Stimulated activated CD4-positive, alpha-beta T cell treated with anti-CD3 and anti-CD28 coated beads, Interleukin-4, amount 100 ng/mL, for 4 hours (primary cell): ENCODE measurements around the gene NDUFAF5.

Experiments used
- DNase-seq, 2 experiments: peaks; one replicate each; pipeline ENCODE4 v3.0.0-alpha.2; 2020

Gene NDUFAF5

DNA sequence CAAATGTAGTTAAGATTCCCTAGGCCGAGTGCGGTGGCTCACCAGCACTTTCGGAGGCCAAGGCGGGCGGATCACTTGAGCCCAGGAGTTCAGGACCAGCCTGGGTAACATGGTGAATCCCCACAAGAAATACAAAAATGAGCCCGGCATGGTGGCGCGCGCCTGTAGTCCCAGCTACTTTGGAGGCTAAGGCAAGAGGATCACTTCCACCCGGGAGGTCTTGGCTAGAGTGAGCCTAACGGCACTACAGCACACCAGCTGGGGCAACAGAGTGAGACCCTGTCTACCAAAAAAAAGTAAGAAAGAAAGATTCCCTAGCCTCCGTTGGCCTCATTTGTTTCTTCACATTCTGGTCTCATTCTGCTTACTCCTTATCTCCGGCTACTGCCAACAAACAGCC, 1.3 kb upstream of the NDUFAF5 start:
- no peak for DNase-seq

DNA sequence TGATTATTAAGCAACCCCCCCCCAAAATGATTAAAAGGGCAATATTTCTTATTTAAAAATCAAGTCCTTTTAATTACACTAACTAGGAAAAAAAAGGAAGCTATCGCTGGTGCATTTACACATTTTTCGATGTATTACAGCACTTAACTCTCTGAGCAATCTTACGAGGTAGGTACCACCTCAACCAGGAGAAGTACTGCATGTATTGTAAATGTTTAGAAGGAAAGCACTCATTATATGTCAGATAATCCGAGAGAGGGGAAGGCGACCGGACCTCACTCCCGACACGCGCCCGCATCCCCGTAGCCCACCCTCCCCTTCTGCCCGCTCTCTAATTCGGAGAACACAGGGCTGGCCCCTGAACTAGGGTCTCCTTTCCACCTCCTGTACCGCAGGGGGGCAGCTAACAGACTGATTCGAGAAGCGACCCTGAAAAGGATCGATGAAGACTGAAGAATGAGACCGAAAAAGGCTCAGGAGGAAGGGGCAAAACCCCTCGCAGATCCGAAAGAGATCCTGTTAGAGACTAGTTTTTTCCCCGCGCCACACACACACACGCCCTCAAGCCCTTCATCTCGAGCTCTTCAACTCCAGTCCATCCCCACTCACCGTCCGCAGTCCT, 446 bp upstream of the NDUFAF5 start:
- DNase-seq, result no peak

DNA sequence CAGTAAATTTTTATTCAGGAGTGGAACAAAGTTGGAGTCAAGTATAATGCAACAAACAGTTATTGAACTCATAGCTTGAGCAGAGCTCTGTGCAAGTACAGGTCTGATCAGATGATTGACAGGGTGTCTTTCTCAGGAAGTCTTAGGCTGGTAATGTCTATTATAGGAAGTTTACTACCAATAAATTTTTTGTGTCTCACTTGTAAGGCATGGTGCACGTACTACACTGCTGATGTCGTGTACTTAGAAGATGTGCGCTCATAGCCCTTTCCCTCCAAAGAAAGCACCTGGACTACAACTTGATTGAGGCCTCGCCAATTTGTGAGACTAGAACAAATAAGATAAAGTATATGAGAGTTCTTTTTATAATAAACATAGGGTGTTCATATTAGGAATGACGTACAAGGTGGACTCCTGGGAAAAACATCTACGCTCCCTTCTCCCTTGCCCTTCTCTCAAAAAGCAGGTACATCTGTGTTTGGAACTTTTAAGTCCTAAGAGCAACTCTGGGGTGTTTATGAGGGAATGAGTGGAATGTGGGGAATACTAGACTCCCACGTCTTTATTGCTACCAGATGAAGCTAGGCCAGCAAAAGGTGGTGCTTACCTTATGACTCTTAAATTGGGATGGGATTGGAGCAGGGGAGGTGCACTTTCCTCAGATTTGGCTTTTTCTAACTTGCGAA, 1.5 kb downstream of the NDUFAF5 start:
- DNase-seq, result no peak

DNA sequence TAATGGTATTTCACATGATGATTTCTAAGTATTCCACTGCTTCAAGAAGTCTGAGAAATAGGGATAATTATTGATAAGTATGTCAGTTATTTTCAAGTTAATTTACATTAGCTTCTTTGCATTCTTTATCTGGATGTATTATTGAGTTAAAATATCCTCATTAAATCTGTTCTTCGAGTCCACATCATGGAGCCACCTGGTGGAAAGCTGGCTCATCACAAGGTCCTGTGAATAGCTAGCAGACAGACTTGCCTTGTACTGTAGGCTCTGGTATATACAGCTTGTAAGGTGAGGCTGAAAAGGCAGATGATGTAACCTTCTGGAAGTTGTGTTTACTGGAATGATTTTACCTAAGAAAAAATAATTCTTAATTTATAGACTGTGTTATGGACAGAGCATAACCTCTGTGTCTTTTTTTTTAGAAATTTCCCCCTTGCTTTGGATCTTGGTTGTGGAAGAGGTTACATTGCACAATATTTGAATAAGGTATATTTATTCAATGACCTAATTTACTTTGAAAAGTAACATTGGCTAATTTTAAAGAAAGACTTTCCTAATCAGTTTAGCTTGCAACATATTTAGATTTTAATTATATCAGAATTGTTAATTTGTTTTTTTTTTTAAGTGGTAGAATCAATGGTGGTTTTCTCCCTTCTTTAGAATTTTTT, 3.5 kb downstream of the NDUFAF5 start:
- DNase-seq, result peak; percentile 11 to 32

DNA sequence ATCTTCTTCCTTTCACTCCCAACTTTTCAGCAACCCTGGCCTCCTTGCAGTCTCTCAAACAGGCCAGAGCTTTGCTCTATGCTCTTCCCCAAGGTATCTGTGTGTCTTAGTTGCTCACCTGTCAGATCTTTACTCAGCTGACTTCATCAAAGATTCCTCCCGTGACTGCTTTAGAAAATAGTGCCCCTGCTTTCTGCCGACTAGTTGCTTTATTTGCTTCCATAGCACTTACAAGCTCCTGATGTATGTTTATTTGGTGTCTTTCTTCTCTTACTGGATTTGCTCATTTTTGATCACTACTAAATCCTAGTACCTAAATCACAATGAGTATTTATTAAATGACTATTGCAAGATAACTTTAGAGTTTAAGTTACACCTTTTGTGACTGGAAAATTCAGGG, 5.9 kb downstream of the NDUFAF5 start:
- no peak for DNase-seq

DNA sequence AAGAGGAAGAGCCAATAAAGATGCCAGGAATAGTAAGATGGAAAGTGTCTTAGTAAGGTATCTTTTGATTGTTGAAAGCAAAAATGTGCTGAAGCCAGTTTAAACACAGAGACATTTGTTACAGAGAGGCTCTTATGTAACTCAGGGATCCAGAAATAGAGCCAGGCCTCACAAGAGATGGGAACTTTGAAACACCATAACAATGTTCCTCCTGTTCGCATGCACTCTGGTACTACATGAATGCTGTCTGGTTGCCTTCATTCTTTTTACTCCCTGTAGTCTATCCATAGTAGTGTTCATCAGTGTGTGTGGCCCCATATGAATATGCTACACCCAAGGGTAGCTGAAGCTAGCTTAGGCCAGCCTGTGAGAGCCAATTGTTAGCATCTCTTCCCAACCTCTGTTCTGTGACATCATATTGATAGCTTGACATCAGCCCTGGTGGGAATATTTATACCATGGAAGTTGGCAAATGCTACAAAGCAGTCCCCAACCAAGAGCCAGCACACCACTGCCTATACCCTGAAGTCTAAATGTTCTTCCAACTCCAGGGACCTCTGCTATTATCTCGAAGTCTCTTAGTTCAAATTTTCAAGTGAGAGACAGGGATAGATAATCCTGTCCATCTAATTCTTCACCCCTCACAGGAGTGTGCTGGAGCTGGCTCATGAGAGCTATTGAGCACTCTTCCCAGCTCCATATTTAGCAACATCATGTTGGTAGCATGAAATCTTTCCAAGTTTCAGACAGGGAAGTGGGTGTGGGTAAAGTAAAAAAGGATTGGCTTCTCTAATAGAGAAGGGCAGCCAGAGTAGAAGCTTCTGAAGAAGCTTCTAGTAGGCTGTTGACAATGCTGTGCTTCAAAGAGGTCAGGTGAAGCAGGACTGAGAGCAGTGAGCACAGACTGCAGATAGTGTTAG, 7.0 kb downstream of the NDUFAF5 start:
- DNase-seq, result no peak

DNA sequence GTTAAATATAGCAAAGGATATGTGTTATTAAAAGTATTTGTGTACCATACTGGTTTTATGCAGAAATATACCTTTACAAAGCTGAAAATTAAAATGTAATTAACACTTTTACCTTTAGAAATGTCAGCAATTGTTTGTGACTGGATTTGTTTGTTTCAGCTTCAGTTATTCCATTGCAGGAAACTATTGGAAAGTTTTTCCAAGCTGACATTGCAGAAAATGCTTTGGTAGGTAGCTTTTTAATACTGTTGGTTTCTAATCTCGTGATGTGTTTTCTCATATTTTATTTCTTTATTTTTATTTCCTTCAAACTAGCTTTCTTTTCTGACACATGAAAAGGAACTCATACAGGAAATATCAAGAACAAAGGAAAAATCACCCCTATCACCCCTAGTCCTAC, 8.2 kb downstream of the NDUFAF5 start:
- no peak for DNase-seq

DNA sequence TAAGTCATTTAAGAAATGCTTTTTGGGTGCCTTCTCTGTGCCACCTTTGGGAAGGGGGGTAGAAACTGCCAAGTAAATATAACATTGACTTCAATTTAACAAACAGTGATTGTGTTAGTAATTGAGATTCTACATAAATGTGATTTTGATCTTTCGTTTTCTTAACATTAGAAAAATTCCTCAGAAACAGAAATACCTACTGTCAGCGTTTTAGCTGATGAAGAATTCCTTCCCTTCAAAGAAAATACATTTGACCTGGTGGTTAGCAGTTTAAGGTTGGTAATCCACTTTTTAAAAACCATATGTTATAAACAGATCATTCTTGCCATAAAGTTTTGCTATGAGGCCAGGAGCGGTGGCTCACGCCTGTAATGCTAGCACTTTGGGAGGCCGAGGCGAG, 9.8 kb downstream of the NDUFAF5 start:
- DNase-seq, result no peak

DNA sequence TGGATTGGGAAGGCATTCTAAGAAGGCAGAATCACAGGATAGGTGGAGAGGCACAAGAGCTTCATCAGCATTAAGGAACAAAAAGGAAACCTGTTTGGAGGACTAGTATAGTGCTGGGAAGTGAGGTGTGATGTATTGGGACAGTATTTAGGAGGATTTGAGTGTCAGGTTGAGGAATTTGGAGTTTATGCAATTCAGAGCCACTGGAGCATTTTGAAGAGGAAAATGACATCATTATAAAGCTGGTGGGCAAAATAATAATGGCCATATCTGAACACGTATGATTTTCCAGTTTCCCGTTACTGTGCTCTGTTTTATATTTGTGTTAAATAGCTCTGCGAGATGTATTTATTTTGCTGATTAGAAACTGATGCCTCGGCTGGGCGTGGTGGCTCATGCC, 14.2 kb downstream of the NDUFAF5 start:
- no peak for DNase-seq

DNA sequence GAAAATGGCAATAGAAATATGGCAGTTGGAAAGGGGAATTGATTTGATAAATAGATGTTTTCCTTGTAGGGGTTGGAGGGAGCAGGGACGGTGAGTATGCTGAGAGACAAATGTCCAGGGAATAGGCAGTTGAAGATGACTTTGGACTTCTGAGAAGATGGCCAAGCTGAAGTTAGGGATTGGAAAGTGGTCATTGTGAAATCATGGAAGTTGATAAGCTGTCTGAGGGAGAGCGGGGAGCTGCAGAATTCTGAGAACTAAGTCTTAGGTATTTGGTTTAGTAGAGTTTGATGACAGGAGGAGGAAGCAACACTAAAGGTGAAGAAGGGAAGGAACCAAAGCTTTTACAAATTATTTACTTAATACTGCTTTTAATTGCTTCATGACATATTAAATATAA, 15.1 kb downstream of the NDUFAF5 start:
- DNase-seq, result no peak

DNA sequence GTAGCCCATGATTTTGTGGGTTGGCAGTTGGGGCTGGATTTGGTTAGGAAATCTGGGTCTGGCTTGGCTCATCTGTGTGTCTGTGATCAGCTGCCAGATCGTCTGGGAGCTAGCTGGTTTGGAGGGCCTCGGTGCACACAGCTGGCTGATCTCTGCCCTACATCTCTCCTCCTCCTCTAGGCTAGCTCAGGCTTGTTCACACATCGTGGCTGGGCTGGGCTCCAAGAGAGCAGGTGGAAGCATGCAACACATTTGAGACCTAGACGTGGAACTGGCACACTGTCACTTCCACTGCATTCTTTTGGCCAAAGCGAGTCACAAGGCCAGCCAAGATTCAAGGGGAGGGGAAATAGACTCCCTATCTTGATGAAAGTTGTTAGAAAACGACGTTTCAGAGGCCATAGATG, 15.9 kb downstream of the NDUFAF5 start:
- no peak for DNase-seq

DNA sequence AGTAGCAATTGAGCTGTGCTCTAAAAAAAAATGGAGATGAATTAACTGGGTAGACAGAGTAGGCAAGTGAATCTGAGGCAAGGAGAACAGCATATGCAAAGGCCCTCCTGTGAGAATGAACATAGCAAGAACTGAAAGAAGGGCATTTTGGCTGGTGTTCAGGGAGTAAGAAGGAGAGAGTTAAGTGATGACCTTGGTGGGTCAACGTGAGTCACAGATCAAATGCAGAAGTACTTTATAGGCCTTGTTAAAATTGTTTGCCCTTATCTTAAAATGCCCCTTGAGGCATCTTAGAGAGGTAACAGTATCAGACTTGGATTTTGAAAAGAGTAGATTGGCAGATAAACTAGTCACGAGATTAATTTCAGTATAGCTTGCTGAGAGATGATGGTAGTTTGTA, 24.5 kb downstream of the NDUFAF5 start:
- no peak for DNase-seq

DNA sequence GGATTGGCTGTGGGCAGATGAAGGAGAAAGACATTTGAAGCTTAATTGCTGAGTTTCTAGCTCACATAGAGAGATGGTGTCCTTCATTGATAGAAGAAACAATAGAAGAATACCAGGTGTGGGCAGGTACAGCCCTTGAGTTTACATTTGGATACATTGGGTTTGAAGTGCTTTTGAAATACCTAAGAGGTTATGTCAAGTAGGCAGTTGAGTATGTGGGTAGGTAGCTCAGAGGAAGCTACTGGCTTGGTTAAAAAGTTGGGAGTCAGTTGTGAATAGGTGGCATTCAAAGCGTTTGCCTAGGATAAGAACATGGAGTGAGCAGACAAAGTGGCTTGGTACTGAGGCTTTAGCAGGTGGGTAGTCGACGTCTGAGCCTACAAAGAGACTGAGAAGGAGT, 25.0 kb downstream of the NDUFAF5 start:
- no peak for DNase-seq

DNA sequence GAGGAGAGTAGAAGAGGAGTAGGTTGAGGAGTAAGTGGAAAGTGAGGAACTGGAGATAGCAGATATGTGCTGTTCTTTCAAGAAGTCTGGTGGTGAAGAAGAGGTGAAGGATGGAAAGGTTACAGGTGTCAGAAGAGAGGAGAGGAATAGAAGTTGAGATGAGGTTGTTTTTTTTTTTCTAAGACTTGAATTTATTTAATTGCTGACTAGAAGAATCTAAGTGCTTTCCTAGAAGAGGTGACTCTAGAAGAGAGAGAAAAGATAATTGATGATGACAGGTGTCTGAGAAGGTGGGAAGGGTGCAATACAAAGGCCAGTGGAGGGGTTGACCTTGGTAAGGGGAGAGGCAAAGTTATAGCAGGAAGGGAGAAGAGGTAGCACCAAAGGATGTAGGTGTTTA, 25.6 kb downstream of the NDUFAF5 start:
- no peak for DNase-seq

DNA sequence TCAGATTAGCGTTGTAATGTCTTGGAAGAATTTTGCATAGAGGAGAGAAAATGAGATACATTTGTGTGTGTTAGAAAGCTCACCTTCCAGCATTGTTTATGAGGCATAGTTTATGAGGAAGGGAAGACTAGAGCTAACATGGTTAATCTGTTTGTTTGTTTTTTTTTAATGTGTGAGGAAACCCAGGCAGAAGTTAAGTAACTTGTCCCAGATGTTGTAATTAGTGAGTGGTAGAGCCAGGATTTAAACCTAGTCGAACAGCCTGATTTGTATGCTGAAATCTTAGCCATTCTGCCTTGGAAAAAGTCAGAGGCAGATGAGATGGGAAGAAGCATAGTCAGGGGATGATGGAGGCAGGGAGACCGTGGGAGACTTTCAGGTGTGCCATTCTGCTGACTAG, 29.1 kb downstream of the NDUFAF5 start:
- no peak for DNase-seq

DNA sequence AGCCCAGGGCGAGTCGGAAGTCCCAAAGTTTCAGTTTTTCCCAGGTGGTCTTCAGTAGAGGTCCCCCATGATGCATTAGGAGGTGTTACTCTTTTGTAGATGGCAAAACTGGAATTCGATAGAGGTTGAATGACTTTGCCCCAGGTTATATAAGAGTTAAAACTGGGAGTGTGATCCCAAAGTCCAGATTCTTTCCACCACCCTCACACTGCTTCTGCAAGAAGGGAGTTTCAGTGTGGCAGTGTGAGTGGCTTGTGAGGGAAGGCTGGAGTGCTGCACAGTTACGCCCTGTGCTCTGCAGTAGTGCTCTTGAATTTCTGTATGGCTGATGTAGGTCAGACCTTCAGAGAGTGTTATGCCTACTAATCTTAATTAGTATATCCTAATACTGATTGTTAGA, 29.8 kb downstream of the NDUFAF5 start:
- no peak for DNase-seq

DNA sequence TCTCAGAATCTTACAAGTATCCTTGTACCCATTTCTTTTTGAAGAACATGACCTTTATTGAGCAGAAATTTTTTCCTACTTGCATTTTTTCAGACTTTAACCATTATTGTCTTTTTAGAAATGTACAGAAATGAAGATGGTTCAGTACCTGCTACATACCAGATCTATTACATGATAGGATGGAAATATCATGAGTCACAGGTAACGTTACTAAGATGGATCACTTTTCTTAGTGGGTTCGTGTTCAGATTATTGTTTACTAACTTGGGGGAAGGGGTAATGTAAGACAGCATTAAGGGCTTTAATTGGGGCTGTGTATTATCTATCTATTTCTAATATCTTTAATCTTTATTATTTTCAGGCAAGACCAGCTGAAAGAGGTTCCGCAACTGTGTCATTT, 31.9 kb downstream of the NDUFAF5 start:
- DNase-seq, result no peak

DNA sequence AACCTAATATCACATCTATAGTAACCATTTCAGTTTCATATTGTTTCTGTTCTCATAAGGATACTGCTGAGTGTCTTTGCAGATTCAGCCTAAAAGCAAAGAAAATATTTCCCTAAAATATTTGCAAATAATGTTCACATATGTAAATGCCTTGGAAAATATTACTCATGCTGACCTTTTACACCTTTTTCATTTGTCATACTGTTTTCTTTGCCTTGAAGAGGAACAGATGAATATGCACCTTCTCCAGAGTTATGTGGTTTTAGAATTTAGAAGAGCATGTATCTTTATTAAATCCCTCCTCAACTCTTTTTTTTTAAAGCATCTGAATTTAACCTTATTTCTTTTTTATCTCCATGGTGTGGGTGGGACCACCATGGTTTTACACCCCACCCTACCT, 32.5 kb downstream of the NDUFAF5 start:
- no peak for DNase-seq

DNA sequence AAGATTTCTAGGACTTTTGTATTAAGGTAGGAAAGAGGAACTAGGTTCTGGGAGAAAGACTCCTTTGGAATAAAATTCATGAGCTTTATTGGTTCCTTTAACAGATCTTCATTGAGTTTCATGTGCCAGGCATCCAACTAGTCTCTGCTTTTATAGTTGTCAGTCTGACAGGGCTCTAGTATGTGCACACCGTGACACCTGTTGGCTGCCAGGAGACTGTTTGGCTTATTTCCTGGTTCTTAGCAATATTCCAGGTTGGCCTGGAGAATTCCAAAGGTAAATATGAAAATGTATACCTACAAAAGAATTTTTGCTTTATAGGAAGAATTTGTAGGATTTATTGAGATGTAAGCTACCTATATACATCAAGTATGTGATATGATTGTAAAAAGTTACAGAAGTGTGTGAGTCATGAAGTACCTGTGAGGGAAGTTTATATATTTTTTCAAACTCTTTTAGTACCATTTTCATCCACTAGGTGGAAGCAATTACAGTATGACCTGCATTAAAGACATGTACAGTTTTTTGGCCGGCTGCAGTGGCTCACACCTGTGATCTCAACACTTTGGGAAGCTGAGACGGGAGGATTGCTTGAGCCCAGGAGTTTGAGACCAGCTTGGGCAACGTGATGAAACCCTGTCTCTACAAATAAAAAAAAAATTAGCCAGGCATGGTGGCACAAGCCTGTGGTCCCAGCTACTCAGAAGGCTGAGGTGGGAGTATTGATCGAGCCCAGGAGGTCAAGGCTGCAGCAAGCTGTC, 35.2 kb downstream of the NDUFAF5 start:
- DNase-seq, result no peak

DNA sequence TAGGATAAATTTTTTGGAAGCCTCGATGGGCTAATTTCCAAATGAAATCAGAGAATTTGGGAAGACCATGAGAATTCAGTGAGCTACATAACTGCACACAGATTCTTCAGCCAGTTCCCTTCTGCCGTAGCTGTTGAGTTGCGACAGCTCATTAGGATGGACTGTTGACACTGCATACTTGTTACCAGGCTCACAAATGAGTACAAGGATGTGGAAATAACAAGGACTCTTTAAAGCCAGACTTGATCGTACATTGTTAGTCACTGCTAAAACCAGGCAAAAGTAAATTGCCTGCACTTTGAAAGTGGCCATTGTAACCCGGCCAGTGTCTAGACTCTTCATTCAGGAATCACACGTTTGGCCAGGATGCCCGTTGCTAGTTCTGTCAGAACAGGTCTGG, 37.0 kb downstream of the NDUFAF5 start:
- no peak for DNase-seq

DNA sequence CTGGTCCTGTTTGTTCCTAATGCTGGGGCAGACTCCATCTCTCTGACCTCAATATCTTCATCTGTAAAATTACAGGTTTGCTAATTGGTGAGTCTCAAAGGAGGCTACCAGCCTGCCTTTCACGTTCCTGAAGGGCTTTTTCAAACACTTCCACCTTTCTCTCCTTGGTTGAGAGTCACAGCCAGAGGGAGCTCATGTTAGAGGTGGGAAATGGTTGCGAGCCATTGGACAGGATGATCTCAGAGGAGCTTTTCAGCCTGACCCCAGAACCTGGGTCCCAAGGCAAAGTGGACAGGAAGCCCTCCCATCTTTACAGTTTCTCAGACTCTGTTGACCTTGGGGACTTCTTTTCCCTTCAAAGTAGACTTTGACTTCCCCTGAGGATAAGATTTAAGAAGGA, 37.6 kb downstream of the NDUFAF5 start:
- DNase-seq, result no peak

DNA sequence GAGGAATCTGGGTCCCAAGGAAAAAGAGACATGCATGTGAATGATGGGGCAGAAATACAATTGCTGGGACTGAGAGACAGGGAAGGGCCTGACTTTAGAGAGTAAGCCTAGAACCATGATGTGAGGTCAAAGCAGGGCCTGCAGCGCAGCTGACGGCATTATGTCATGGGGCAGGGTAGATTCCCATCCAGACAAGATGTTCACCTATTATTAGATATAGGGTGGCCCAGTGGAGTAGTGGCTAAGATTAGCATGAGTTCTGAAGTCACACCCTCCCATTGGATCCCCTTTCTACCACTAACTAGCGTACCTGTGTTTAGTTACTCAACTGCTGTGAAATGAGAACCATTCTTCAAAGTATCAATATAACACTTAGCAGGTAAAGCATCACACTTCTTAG, 39.6 kb downstream of the NDUFAF5 start:
- DNase-seq, result no peak

DNA sequence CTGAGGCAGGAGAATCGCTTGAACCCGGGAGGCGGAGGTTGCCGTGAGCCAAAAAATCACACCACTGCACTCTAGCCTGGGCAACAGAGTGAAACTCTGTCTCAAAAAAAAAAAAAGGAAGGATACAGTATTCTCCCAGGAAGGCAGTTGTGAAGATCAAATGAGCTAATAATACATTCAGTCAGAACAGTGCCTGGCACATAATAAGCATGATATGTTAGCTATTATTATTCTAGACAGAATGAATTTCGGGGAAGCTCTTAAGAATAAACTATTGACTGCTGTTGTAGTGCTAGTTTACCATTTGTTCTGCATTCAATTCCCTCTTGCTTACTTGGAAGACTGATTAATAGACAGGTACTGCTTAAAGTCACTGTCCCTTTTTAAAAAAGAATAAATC, 40.6 kb downstream of the NDUFAF5 start:
- DNase-seq, result no peak
